Right renal cortex interstitium (tissue), 3 donors: Measurements from ENCODE around the gene KLRF2. TPM values are rescaled to one million over a fixed set of nuclear protein-coding genes. Genes with fewer than 3 reads are reported as not detected.

Experiments
- DNase-seq, 3 donors: peaks; one replicate each; pipeline ENCODE4 v3.0.0-alpha.2; 2013; ENCODE audit warnings: low read depth in 3 of 3, low spot score in 2 of 3
- polyA plus RNA-seq, 3 donors: library from polyadenylated mRNA; unstranded; fragments of 120-200 nt; gene quantifications; one replicate each; pipeline ENCODE4 v1.2.1, GENCODE V29; 2013; ENCODE audit not compliant: insufficient read length in 3 of 3

The KLRF2 gene
- polyA plus RNA-seq, 3 donors: not detected

- DNase-seq: no peak
Observed at GRCh38 chr12:9933958-9934357, 52.7 kb downstream of the KLRF2 start.

GRCh38 chr12:9935026-9935425 is 53.7 kb downstream of the KLRF2 start:
- DNase-seq: no peak

- DNase-seq: no peak
Observed at GRCh38 chr12:9936591-9936990, 55.3 kb downstream of the KLRF2 start.

GRCh38 chr12:9940375-9940774 is 59.1 kb downstream of the KLRF2 start:
- DNase-seq: no peak

GRCh38 chr12:9941838-9942237 is 60.5 kb downstream of the KLRF2 start:
- DNase-seq: no peak

- no peak for DNase-seq
Observed at GRCh38 chr12:9943240-9943639, 62.0 kb downstream of the KLRF2 start.

GRCh38 chr12:9944391-9944790 is 63.1 kb downstream of the KLRF2 start:
- DNase-seq: no peak

Other genes starting within 250 kb of the KLRF2 start
- 10 to 100 TPM in 2 of 3 donors, 1 to 10 TPM in 1; 9.9 to 14.3 (median 11.8) TPM for gene CLEC2D, start 211.8 kb upstream of the KLRF2 start, polyA plus RNA-seq
- under 1 TPM in 2 of 3 donors, not detected in 1; 0.19 to 0.41 TPM for gene CLECL1, start 148.4 kb upstream of the KLRF2 start, polyA plus RNA-seq
- 1 to 10 TPM; 1.6 to 3.8 (median 2.2) TPM for gene CD69, start 120.6 kb upstream of the KLRF2 start, polyA plus RNA-seq
- under 1 TPM; 0.55 to 0.78 (median 0.58) TPM for gene KLRF1, start 54.0 kb upstream of the KLRF2 start, polyA plus RNA-seq
- 1 to 10 TPM; 3.5 to 4.8 (median 3.9) TPM for gene CLEC2B, start 12.1 kb upstream of the KLRF2 start, polyA plus RNA-seq
- gene CLEC2A, start 50.9 kb downstream of the KLRF2 start, polyA plus RNA-seq: not detected
- 1 to 10 TPM in 2 of 3 donors, under 1 TPM in 1; 0.47 to 1.1 (median 1.0) TPM for gene CLEC12A, start 89.9 kb downstream of the KLRF2 start, polyA plus RNA-seq
- 1 to 10 TPM in 2 of 3 donors, under 1 TPM in 1; 0.87 to 2.9 (median 1.3) TPM for gene CLEC1B, start 117.6 kb downstream of the KLRF2 start, polyA plus RNA-seq
- gene CLEC12B, start 129.1 kb downstream of the KLRF2 start, polyA plus RNA-seq: under 1 TPM in 1 of 3 donors, not detected in 2; 0.19 TPM
- gene CLEC9A, start 149.2 kb downstream of the KLRF2 start, polyA plus RNA-seq: under 1 TPM; 0.21 to 0.51 (median 0.44) TPM
- 1 to 10 TPM; 2.7 to 4.0 (median 3.2) TPM for gene CLEC1A, start 217.5 kb downstream of the KLRF2 start, polyA plus RNA-seq
- 1 to 10 TPM; 1.7 to 2.2 (median 2.1) TPM for gene CLEC7A, start 248.7 kb downstream of the KLRF2 start, polyA plus RNA-seq